DMS 273 treated with DMSO at 0.1 percent for 48 hours (cell line): ENCODE measurements around the gene EFHC2.

ENCODE experiments used
- DNase-seq: peaks from one replicate; lab custom pipeline; 2025; lab: John Stamatoyannopoulos, UW

The EFHC2 gene

DNA sequence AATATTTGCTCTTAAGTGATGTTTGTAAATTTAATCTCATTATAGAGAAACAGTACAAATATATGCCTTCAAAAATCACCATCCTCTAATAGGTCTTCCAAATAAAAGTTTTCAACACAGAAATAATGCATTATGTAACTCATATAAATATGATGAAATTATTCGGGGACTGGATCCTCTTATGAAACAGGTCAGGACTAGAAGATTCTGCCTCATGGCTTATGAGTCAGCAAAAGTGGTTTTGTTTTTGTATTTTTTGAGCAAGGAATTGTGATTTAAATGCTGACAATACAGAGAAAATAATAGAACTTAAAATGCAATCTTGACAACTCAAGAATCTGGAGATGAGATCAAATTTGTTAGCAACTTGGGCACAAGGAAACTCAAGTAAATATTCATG is 190.6 kb downstream of the EFHC2 start:
- DNase-seq = no peak

DNA sequence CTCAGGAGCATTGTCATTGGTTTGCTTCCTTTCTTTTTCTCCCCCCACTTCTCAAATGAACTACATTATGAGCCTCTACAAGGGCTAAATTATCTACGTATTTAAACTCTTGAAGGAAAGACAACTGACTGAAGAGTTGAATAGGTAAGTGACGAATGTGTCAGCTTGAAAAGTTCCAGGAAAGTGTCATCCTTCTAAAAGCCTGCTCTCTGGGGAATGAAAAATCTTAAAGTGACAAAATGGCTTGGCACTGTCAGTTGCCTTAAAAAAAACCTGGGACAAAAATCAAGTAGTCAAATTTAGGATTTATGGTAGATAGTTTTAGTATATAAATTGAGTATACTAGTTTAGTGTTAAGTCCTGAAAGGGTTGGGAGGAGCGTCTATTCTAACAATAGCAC is 196.3 kb downstream of the EFHC2 start:
- DNase-seq = no peak

GRCh38 chrX:44144177-44144945 is 199.1 kb downstream of the EFHC2 start:
- no peak for DNase-seq

GRCh38 chrX:44143061-44143602 is 200.3 kb downstream of the EFHC2 start:
- DNase-seq = no peak

- DNase-seq = no peak
These were observed 213.3 kb downstream of the EFHC2 start for GRCh38 chrX:44130189-44130588.

DNA sequence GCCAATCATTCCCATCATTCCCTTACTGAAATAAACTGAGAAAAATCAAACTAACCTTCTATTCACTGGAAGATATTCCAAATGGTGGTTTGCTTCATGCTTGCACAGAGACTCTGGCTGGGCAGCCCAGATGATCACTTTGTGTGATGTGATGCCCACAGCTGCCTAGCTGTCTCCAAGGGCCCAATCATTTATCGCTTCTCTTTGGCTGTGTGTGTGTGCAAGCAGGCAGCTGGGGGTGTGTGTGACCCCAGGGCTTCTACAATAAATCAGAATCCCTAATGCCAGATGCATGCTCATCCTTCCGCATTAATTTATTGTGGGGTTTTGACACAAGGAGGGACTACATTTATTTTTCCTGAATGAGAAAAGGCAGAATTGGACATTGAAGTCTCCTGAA is 230.1 kb downstream of the EFHC2 start:
- DNase-seq = no peak

- DNase-seq = no peak
These were observed 236.6 kb downstream of the EFHC2 start for GRCh38 chrX:44106864-44107263.

GRCh38 chrX:44105228-44105913 is 238.1 kb downstream of the EFHC2 start:
- no peak for DNase-seq

DNA sequence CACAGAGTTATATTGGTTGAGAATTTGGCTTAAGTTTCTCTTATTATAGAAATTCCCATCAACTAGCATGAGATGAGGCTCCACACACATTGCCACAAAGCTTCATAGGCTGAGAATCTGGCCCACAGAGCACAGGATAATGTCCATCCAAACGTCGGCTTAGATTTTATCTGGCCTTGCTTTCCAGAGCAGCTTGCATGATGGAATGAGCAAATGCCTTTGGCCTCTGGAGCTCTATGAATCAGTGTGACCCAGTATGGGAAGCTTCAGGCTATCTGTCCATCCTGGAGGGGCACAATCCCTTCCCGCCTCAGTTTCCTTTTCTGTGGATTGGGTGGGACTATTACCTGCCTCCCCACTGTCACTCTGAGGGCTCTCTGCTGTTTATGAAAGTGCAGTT is 238.8 kb downstream of the EFHC2 start:
- DNase-seq = no peak

- DNase-seq = no peak
These were observed 242.2 kb downstream of the EFHC2 start for GRCh38 chrX:44101281-44101680.

GRCh38 chrX:44099366-44099765 is 244.1 kb downstream of the EFHC2 start:
- DNase-seq = no peak
